ENCODE data around the gene TOMM40.

- TF ChIP-seq CTCF (conservative IDR thresholded peaks at IDR 0.05; ENCODE audit: low read length) (peak; percentile 88), EZH2phosphoT487 (IDR thresholded peaks at IDR 0.05; ENCODE audit: borderline replicate concordance) (no peak)
Observed at GRCh38 chr19:44951179-44952159, 60.4 kb downstream of the TOMM40 start.

Measured in Loucy (cell line).